Activated CD8-positive, alpha-beta memory T cell treated with anti-CD3 and anti-CD28 coated beads for 36 hours (primary cell): ENCODE results near the gene SLC35D2. TPM values are rescaled to one million over a fixed set of nuclear protein-coding genes. Genes with fewer than 3 reads are reported as not detected.

Experiments used
- CTCF ChIA-PET: fragments of 350-600 bp; sonication (Branson Sonifier 250); formaldehyde crosslinking; loops from one replicate; lab custom pipeline; 2021; ENCODE audit warnings: antibody characterized with exemption; lab: Charles Lee
- POLR2A ChIA-PET: fragments of 350-600 bp; sonication (Branson Sonifier 250); formaldehyde crosslinking; loops from one replicate; lab custom pipeline; 2021; ENCODE audit warnings: antibody characterized with exemption; lab: Charles Lee
- total RNA-seq, 2 experiments: library from RNA; stranded (reverse); gene quantifications; one replicate each; pipeline ENCODE4 v1.2.3, GENCODE V29; 2021

SLC35D2 gene
- total RNA-seq, 2 experiments from 2014 or later, result 3.4 to 4.2 TPM

DNA sequence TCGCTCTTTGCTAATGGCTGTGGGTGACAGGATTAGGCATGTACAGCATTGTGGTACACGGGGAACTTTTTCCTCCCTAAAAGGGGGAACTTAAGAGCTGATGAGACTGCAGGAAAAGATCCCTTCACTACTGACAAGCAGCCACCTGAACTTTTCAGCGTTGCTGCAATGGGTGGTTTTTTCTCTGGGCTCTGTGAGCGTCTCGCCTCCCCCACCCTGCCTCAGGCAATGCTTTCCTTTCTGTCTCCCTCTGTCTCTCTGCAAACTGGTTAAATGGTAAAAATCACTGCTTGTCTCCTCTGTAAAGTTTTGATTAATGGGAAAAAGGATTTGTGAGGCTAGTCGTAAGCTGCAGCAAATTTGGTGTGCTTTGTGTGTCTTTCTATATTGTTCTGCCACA is 101.9 kb downstream of the SLC35D2 start:
- ChIA-PET POLR2A (no interaction called here), CTCF (no interaction called here)

DNA sequence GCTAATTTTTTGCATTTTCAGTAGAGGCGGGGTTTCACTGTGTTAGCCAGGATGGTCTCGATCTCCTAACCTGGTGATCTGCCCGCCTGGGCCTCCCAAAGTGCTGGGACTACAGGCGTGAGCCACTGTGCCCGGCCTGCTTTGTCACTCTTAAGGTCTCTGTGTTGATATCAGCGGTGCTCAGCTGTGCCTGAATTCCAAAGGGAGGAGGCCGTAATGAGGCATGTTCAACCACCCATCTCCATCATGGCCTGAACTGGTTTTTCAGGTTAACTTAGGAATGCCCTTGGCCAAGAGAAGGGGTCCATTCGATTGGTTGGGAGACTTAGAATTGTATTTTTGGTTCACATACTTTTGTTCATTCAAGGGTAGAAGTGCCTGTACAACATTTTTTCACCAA is 103.6 kb downstream of the SLC35D2 start:
- CTCF ChIA-PET, result no interaction called here
- POLR2A ChIA-PET, result no interaction called here

DNA sequence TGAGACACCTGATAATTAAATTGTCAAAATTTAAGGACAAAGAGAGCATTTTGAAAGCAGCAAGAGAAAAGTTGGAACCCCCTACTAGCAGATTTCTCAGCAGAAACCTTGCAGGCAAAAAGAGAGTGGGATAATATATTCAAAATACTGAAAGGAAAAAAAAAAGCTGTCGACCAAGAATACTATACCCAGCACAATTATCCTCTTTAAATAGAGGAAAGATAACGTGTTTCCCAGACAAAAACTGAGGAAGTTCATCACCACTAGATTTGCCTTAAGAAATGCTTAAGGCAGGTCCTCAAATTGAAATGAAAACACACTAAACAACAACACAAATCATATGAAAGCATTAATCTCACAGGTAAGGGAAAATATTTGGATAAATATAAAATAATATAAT is 108.6 kb downstream of the SLC35D2 start:
- ChIA-PET POLR2A (no interaction called here), CTCF (no interaction called here)

Other genes with a start within 250 kb of the SLC35D2 start
- not detected for gene HSD17B3, start 81.5 kb downstream of the SLC35D2 start, total RNA-seq
- gene ZNF367, start 34.7 kb upstream of the SLC35D2 start, total RNA-seq, result 10 to 100 TPM; 46.0 to 47.8 TPM
- gene HABP4, start 66.5 kb upstream of the SLC35D2 start, total RNA-seq, result 10 to 100 TPM; 16.0 to 16.1 TPM
- gene CDC14B, start 236.1 kb upstream of the SLC35D2 start, total RNA-seq, result 1 to 10 TPM; 2.7 to 3.1 TPM